GM13977 (cell line): ENCODE data around the gene SIAH2.

ENCODE experiments used
- DNase-seq: peaks from one replicate; pipeline ENCODE4 v3.0.0; 2012; ENCODE audit warnings: low spot score
- CTCF ChIP-seq: IDR thresholded peaks from 2 replicates; pipeline ENCODE4 v1.5.1; 2012; ENCODE audit warnings: mild to moderate bottlenecking, control low read depth; ENCODE audit not compliant: insufficient read depth; ENCODE audit errors: extremely low read depth, missing control alignments
- in situ Hi-C: fragments of 300-500 bp; cut with MboI; formaldehyde crosslinking; loops from one replicate; pipeline ENCODE4 v1.12.0; 2022; ENCODE audit warnings: low sequenced_read_pairs, low pct_unique_long_range_greater_than_20kb, mixed read lengths, inconsistent platforms; ENCODE audit not compliant: unreplicated experiment

SIAH2 gene

GRCh38 chr3:150733373-150733935 is 29.5 kb downstream of the SIAH2 start:
- TF ChIP-seq CTCF, result no peak
- no peak for DNase-seq
- in situ Hi-C loops, result loop anchor here (10.0 kb wide), 1 partner anchor 131 kb away; no protein-coding TSS in a partner anchor

DNA sequence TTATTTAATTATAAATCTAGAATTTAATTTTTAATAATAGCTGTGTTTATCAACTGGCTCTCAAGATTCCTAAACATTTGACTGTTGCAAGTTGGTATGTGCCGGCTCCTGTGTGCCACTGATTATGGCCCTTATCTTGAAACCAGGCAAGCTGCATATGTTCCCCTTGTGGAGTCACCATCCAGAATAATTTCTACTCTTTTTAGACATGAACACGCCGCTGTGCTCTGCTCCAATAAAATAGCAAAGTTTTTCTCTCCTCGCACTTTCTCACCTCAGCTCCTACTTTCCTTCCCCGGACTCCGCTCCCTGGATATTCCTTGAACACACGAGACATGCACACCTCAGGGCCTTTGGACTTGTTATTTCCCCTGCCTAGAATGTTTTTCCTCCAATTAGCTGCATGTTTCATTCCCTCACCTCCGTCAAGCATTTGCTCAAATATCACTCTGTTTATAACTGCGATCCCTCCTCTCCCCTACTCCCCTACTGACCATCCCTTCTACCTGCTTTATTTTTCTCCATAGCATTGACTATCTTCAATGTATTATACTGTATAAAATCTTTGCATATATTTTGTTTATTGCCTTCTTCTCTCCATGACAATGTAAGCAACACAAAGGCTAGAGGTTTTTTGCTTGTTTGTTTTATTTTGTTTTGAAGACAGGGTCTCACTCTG is 33.1 kb downstream of the SIAH2 start:
- no peak for TF ChIP-seq CTCF
- in situ Hi-C loops, result loop anchor here (10.0 kb wide), 1 partner anchor 135 kb away; no protein-coding TSS in a partner anchor

DNA sequence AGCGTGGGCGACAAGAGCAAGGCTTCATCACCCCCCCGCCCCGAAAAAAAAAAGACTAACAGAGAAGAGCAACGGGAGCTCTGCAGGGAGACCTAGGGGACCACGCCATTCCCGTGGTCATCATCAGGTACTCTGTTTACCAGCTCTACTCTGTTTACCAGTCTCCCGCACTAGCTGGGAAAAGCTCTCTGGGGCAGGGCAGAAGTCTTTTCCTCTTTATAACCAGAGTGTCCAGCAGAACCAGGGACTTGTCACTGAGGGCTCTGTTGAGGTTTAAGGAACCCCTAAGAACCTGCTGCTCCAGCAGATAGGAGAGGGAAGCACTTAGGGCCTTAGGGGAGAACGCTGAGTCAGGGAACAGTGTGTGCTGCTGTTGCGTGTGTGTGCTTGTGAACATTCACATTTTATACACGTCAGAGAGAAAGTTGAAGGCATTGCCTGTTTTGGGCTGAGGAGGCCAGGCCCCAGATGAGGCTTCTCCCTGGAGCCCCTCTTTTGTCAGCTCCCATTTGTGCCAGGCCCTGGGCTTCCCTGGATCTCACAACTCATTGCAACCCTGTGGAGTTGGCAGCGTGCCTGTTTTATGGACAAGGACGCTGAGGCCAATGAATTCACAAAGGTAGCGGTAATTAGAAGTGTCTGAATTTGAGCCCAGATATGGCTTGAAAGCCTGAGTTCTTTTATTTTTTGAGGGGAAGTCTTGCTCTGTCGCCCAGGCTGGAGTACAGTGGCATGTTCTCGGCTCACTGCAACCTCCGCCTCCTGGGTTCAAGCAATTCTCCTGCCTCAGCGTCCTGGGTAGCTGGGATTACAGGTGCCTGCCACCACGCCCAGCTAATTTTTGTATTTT is 35.1 kb downstream of the SIAH2 start:
- in situ Hi-C loops, result no loop called here
- no peak for TF ChIP-seq CTCF
- no peak for DNase-seq

More for the DNA sequence above, 33.1 kb downstream of the SIAH2 start:
- DNase-seq, result no peak

DNA sequence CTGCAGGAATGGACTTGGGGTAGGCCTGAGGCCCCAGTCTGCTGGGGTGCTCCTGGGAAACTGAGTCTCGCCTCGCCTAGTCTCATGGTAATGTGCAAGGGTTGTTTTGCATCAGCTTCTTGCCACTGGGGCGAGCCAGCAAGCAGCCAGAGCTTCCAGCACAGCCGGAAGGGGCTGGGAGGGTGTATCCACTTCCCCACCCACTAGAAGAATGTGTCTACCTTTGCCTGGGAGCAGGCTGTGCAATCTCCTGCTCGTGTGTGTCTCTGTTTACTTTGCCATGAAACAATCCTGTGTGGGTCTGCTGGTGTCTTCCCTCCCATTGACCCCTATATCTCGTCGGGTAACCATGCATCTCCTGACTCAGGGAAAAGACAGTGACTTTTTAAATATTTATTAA is 37.4 kb downstream of the SIAH2 start:
- in situ Hi-C loops, result no loop called here
- TF ChIP-seq CTCF, result no peak
- DNase-seq, result no peak

GRCh38 chr3:150723946-150724345 is 39.0 kb downstream of the SIAH2 start:
- TF ChIP-seq CTCF, result no peak
- in situ Hi-C loops, result no loop called here
- DNase-seq, result no peak

- no peak for DNase-seq
- in situ Hi-C loops, result no loop called here
- TF ChIP-seq CTCF, result no peak
Measured at GRCh38 chr3:150722267-150722666, 40.7 kb downstream of the SIAH2 start.
